HG03175 (cell line): ENCODE measurements around the gene PTGFRN.

ENCODE experiments used
- ATAC-seq: cut with Tn5 transposase; IDR thresholded peaks from one replicate; pipeline ENCODE4 v1.9.1; 2021; ENCODE audit warnings: mild to moderate bottlenecking, moderate library complexity; ENCODE audit not compliant: unreplicated experiment

The PTGFRN gene

DNA sequence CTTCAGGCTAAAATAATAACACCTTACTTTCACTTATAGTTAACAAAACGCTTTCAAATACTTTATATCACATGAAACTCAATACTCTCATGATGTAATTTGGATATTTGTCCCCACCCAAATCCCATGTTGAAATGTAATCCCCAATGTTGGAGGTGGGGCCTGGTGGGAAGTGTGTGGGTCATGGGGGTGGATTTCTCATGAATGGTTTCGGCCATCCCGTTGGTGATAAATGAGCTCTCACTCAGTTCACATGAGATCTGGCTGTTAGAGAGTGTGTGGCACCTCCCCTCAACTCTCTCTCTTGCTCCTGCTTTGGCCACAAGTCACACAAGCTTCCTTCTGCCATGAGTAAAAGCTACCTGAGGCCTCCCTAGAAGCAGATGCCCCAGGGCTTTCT, 22.5 kb upstream of the PTGFRN start:
- no peak for ATAC-seq

DNA sequence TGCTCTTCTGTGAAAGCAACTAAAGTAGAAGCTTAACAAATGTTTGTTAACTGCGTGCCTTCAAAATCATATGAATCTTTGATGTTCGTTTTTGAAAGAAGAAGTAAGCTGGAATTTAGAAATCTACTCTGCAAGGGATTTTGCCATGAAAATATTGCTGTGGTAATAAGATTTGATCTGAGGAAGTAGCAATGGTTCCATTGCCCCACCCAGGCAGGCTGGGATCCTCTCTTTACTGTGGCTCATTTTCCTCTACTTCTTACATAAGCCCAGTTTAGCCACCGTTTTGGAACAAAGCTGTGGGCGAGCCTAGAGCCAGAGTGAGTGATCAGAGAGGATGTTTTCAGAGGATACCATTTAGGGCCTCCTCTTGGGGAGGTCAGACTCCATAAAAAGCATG, 20.3 kb upstream of the PTGFRN start:
- ATAC-seq = no peak

DNA sequence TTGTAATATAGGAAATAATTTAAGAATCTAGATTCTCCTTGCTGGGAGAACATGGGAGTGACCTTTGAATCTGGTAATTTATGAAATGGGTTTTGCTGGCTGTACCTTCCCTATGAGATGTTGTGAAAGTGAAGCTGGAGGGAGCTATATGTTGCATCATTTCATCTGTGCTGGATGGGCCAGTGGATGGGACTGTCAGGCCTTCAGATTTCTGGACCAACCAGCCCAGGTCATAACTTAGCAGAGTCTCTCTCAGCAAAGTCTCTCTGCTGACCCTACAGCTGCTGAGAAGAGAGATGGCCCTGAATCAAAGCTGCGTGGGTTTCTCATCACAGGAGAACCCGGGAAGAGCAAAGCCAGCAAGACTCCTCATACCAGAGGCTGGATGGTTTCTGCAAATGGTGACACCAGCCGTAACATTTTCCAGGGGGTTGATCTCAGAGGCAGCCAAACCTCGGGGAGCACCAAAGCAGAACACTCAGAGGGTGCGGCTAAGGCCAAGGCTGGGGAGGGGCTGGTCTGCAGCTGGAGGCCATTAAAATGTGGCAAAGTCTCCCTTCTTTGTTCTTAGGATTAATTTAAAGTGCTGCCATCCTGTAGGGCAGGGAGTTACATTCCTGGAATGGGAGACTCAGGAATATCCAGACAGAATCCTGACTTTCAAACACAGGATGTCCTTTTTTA, 18.2 kb upstream of the PTGFRN start:
- no peak for ATAC-seq

DNA sequence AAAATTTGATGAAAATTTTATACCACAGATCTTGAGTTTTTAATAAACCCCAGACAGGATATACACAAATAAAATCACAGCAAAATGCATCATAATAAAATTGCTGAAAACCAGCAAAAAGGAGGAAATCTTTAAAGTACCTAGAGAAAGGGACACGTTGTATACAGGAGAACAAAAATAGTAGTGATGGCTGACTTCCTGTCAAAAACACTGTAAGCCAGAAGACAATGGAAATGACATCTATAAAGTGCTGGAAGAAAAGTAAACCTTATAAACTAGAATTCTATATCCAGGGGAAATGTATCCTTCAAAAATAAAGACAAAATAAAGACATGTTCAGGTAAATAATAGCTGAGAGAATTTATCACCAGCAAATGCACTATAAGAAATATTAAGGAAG, 14.6 kb upstream of the PTGFRN start:
- ATAC-seq = no peak

DNA sequence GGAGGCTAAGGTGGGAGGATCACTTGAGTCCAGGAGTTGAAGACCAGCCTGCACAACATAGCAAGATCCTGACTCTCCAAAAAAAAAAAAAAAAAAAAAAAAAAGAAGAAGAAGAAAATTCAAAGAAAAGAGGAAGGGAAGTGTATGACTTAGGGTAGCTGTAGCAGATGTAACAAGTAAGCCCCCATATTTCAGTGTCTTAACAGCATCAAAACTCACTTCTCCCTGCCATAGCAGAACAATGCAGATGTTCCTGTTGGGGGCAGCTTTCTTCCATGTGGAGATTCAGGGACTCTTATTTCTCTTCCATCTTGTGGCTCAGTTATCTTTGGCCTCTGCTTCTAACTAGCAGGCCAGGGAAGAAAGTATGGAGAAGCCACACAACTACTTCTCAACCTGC, 10.2 kb upstream of the PTGFRN start:
- no peak for ATAC-seq

DNA sequence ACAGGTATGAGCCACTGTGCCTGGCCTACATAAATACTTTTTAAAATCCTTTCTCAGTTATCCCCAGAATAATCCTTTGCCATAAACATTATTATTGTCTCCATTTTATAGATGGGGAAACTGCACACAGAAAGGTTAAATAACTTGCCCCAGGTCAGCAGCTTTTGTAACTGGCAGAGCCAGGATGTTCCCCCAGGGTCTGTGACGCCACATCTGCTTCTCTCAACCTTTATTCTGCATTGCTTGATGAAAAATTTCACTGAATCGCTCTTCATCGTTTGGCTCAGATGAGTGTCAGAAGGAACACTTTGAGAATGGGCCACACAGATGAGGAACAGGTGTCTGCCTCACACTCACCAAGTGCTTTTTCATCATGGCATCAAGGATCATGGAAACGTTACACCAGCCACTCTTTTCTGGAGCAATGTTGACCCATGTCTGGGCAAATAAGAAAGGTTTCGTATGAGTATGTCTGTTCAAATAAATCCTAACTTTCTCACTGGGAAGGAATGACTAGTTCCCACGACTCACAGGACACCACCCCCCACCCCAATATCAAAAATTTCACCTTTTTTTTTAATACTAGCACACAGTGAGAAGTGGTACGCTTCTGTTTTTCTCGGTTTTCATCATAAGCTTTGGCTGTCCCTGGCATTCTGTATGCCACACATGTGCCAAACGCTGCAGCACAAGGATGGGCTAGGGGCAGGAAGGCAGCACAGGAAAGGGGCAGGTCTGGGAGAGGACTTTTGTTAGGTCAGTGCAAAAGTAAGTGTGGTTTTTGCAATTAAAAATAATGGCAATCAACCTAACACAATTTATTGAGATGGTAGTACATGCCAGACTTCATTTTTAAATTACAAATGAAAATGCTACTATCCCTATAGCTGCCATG, 9.0 kb upstream of the PTGFRN start:
- ATAC-seq = no peak

DNA sequence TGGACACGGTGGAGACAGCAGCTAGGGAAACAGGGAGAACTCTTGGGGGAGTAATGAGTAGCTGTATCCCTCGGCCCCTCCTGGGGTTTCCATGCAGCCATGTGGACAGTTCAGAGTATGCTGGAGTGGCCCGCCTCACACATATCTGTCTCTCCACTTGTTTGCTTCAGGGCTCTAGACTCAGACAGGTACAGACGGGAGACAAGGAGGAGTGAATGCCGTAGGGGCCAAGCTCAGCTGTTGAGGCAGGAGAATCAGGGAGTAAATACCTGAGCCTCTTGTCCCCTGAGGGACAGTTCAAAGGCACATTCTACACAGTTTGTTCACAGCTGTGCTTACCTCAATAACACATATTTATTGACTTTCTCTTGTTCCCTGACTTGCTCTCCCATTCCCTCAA, 7.7 kb upstream of the PTGFRN start:
- no peak for ATAC-seq

DNA sequence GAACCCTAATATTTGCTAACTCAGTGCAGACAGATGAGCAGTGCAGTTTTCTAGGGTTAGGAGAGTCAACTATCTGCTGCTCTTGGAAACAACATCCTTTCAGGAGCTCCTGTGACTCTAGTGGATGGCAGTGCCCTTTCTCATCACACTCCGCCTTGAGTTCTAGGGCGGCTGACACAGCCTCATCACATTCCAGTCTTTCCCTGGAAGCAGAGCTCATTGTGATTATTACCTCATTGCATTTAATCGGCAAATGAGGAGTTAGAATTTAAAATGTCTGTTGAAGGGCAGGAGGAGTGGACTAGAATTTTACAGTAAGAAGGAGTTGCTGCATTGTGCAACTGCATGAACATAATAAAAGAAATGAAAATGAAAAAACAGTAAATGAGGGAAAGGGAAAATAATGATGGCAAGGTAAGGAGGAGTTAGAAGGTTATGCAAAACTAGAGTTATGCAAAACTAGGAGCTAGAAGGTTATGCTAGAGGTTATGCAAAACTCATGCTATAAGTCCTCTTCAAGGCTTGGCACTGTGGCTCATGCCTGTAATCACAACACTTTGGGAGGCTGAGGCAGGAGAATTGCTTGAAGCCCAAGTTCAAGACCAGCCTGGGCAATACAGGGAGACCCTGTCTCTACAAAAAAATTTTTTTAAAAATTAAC, 6.9 kb upstream of the PTGFRN start:
- no peak for ATAC-seq

DNA sequence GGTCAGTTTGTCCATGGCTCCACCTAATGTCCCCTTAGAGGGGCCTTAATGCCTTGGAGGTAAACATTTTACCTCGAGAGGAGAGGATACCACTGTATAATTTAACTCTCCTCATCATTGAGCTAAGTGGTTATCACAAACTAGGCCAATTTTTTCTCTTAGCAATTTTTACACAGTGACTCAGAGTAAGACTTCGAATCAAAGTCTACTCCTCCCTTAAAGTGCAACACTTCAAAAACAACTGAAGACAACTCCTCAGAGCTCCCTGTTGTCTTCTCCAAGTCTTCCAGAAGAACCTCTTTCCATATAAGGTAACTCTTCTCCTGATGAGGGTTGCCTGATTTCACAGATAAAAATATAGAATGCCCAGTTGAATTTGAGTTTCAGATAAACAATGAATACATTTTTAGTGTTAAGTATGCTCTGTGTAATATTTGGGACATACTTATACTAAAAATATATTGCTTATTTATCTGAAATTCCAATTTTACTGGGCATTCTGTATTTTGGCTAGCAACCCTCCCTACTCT, 4.9 kb upstream of the PTGFRN start:
- ATAC-seq = no peak

DNA sequence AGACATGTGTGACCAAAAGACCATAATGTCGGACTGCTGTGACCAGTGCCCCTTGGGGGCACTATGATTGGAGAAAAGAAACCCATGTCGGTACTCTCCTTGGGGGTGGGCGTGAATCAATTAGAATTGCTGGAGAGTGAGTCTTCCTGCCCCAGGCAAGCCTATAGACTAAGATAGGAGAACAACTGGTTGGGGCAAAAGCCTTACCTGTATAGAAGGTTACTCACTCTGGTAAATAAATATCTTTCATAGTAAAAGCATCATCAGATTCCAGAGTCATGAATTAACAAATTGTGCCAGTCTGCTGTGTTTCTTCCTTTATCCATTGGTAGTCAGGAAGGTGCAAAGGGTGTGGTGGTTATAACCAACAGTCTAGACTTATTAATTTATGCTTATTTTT, 2.9 kb upstream of the PTGFRN start:
- ATAC-seq = no peak

DNA sequence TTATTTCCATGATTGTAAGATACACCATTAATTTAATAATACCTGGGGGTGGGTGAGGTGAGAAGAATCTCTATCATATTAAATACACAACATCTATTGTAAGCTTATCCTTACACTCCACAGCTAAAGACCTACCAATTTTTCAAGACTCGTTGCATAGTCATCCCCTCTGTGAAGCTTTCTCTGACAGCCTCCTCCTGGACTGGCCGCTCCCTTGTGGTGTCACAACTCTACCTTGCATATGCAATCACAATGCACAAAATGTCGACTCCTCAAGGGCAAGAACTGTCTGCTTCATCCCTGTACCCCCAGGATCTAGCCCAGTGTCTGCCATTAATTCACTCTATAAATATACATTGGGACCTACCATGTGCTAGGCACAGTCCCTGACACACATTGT, 2.4 kb upstream of the PTGFRN start:
- no peak for ATAC-seq

DNA sequence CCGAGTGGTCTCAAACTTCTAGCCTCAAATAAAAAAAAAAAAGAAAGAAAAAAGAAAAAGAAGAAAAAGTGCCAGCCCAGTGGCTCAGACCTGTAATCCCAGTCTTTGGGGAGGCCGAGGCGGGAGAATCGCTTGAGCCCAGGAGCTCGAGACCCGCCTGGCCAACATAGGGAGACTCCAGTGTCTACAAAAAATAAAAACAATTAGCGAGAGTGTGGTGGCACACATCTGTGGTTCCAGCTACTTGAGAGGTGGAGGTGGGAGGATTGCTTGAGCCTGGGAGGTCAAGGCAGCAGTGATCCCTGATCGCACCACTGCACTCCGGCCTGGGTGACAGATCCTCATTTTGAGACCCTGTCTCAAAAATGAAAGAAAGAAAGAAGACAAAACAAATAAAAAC, 1.4 kb upstream of the PTGFRN start:
- ATAC-seq = no peak

DNA sequence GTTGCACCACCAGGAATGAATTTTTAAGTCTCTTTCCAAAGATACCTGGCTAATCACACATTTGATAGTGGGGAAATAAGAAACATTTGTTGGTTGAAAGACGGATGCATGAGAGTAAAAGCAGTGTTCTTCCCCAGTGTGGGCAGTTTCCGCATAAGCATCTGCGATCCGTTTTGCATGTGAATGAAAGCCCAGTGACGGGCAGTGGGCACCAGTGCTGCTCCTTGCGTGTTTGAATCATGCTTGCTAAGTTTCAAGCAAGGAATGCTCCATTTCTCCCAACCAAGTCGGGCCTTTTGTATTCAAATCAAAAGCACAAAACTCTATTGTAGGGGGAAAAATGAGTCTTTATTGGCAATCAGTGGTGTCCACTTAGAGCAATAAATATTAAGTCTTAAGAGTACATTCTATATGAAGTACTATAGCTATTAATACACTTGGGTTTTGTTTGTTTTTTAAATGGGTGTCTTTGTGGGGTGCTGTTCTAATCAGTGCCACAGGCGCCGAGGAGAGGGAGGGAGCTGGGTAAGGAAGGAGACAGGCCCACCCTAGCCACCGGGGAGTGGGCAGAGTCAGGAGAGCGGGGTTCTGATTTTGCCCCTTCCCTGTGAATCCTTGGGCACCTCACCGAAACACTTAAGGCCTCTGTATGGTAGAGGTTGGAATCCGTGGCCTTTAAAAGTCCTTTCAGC, 750 bp upstream of the PTGFRN start:
- ATAC-seq = no peak

DNA sequence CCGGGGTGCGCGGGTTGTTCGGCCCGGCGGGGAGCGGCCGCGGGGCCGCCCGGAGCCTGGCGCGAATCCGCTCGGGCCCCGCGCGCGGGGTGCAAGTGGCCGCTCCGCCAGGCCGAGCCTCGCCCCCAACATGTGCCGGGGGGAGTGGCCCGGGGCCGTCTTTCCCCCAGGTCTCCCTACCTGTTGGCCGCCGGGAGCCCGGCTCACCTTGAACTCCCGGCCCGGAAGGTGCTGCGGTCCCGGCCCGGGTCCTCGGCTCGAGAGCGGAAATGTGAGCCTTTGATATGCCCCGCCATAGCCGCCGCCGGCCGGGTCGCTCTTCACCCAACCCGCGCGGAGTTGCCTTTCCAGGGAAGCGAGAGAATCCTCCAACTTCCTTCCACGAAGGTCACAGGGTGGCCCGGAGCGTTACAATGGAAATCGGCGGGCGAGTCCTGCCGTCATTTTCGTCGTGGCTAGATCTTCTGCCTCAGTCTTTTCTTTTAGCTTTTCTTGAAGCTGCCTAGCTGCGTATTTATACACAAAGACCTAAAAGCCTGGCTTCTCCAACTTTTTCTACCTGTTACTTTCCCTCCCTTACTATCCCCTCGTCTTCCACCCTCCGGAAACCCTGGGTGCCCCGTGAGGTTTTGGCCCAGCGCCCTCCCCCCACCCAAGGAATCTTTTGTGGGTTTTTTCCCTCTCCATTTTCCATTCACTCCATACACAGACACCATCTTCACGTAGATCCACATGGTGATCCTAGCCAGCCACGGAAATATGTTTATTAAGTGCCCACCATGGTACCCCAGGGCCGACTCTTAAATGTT, 867 bp downstream of the PTGFRN start:
- no peak for ATAC-seq

DNA sequence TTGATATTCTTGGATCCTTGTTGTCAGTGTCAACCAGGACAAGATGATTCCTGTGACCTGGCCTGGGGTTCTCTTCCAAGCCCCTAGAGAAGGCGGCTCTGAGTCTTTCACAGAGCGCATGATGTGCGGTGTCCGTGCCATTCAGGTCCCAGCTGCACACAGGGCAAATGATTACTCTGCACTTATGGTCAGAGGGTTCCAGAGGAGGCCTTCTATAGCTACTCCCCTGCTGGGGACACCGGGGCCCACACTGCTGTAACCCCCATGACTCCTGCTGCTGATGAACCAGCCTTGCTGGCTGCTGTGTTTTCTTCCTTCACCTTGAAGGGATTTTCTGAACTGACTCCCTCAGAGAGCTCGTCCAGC, 1.5 kb downstream of the PTGFRN start:
- ATAC-seq = no peak

DNA sequence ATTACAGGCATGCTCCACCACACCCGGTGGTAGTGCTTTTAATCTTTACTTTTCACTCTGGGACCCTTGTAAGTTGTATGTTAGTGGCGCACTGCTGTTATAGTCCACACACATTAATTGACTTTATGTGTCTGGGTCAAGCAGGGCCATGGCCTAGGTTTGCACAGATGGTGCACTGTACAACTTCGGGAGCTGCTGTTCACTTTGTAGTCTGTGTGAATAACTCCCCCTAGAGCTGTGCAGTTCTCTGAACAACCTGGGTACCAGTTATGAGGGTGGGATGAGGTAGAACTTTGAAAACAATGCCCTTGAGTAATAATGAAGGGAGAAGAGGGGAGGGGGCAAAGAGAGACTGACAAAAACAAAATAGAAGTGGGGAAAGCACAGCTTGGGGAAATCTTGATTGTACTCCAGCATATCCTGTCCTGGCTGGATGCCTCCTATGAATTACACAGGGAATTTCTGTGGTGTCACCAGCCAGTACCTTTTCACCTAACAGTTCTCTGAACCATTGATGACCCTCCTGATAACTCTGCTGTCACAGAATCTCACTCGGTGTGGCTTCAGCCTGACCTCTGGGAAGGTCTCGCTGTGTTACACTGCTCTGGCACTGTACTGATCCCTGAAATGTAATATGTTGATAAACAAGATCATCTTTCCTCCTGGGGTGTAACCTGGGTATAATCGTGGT, 2.2 kb downstream of the PTGFRN start:
- no peak for ATAC-seq

DNA sequence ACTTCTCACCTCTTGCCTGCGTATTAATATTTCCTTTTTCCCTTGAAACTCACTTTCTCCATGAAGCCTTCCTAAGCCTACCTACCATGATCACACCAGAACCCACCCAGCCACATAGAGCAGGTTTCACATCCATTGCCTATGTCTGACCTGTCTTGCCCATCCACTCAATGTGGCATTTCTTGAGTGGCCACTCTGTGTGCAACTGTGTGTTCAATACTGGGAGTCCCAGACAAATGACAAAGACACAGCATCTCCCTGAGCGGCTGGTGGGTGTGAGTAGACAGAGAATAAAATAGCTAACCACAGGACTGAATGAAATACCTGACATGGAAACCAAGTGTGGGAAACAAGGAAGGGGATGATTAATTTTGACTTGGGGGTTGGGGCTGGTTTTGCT, 3.1 kb downstream of the PTGFRN start:
- ATAC-seq = no peak

DNA sequence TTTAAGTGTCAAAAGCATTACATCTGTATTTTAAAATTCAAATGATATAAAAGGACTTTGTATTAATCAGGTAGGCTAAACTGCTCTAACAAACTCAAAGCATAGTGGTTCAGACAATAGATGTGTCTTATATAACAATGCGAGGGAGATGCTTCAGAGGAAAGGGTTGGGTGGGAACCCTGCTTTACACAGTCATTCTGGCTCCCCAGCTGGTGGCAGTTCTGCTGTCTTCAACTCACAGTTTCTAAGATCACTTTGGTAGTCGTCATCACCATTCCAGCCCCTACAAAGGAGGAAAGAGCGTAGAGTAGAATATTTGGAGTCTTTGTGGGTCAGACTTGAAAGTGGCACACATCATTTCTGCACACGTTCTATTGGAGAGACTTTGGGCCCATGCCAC, 4.2 kb downstream of the PTGFRN start:
- ATAC-seq = no peak

DNA sequence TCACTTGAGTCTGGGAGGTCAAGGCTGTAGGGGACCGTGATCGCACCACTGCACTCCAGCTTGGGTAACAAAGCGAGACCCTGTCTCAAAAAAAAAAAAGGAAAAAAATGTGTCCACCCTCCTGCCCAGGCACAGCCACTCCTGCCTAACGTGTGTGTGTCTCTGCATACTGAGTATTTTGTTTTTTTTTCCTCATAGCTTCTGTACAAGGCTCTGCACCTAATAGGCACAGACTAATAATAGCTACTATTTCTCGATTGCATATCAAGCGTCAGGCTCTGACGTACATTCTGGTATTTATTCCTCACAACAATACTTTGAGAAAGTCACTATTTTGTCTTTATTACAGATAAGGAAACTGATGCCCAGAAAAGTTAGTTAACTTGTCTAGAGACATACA, 5.0 kb downstream of the PTGFRN start:
- no peak for ATAC-seq
